Measurements from ENCODE around the gene RPS3. TPM values are rescaled to one million over a fixed set of nuclear protein-coding genes. Genes with fewer than 3 reads are reported as not detected.

RPS3 gene
- 3,180 to 4,370 TPM (median 3,361 TPM) in 5 replicates for total RNA-seq (2022; extraction: Qiagen RNA extraction; ENCODE audit: low read depth)

GRCh38 chr11:75399344-75400145, at the start of gene RPS3:
RPS3 (plus strand) TSS chr11:75399518; CDS start chr11:75399548, 30 bp downstream.

GRCh38 chr11:75351541-75351790, 47.9 kb upstream of the RPS3 start, which contains the start of gene ARRB1:
ARRB1 (minus strand) TSS chr11:75351661; CDS start chr11:75351607, 54 bp downstream.

GRCh38 chr11:75432911-75433321, 33.6 kb downstream of the RPS3 start, which contains the start of gene KLHL35:
KLHL35 (minus strand) TSS chr11:75433203; CDS start chr11:75430629, 2,574 bp downstream.

Other genes with a start within 250 kb of the RPS3 start
- gene SLCO2B1, start 248.4 kb upstream of the RPS3 start, total RNA-seq (2022; extraction: Qiagen RNA extraction; ENCODE audit: low read depth), result 2.9 to 4.5 TPM (median 3.1 TPM) in 5 replicates
- gene TPBGL, start 158.7 kb upstream of the RPS3 start, total RNA-seq (2022; extraction: Qiagen RNA extraction; ENCODE audit: low read depth), result 0.06 to 0.27 TPM (median 0.16 TPM) in 4 of 5 replicates, not detected in the other
- gene ARRB1, start 47.9 kb upstream of the RPS3 start, total RNA-seq (2022; extraction: Qiagen RNA extraction; ENCODE audit: low read depth), result 10.6 to 16.9 TPM (median 14.7 TPM) in 5 replicates
- gene KLHL35, start 33.7 kb downstream of the RPS3 start, total RNA-seq (2022; extraction: Qiagen RNA extraction; ENCODE audit: low read depth), result 0.71 to 1.5 TPM (median 1.0 TPM) in 5 replicates
- gene GDPD5, start 126.4 kb downstream of the RPS3 start, total RNA-seq (2022; extraction: Qiagen RNA extraction; ENCODE audit: low read depth), result 8.5 to 15.9 TPM (median 12.8 TPM) in 5 replicates
- gene SERPINH1, start 162.7 kb downstream of the RPS3 start, total RNA-seq (2022; extraction: Qiagen RNA extraction; ENCODE audit: low read depth), result 71.2 to 99.2 TPM (median 90.8 TPM) in 5 replicates